Thyroid gland (tissue), 4 donors: ENCODE measurements around the gene NQO1.

ENCODE experiments used
- CTCF ChIP-seq, 6 experiments: fragments of 200-600 bp in 3 of 6; fragments of 450-650 bp in 3 of 6; sonication (generic) in 3 of 6; IDR thresholded peaks; one replicate each; pipeline ENCODE4 v1.5.1; 2016 to 2019; ENCODE audit warnings: antibody characterized with exemption in 6 of 6, mild to moderate bottlenecking in 2 of 6, inconsistent platforms in 1 of 6, moderate library complexity in 1 of 6
- POLR2A ChIP-seq, 2 donors: fragments of 450-650 bp; IDR thresholded peaks; one replicate each; pipeline ENCODE4 v1.6.1; 2017; ENCODE audit warnings: antibody characterized with exemption in 2 of 2, mild to moderate bottlenecking in 2 of 2, moderate library complexity in 1 of 2

GRCh38 chr16:69745959-69746358 is 19.6 kb upstream of the NQO1 start:
- TF ChIP-seq POLR2A (IDR thresholded peaks at IDR 0.05) (no peak), CTCF (IDR thresholded peaks at IDR 0.05) (no peak)
